SJSA1 (cell line): ENCODE results near the gene OAT. TPM values are rescaled to one million over a fixed set of nuclear protein-coding genes. Genes with fewer than 3 reads are reported as not detected.
"Not testable (repeated sequence)": the region's sequence is repeated elsewhere in the genome, so short reads cannot be mapped to it uniquely, and the experiment has no call there.

Experiments
- DNase-seq, 2 experiments: peaks; one replicate each; pipeline ENCODE4 v3.0.0-alpha.2; 2015 to 2020; ENCODE audit warnings: low spot score in 2 of 2, low read depth in 1 of 2
- H3K27ac ChIP-seq: fragments of 250-450 bp; sonication (Bioruptor Pico); 2 replicates; pipeline ENCODE4 v1.5.1; 2020; ENCODE audit warnings: mild to moderate bottlenecking, moderate library complexity
- H3K27me3 ChIP-seq: fragments of 250-450 bp; sonication (Bioruptor Pico); replicated peaks from 2 replicates; pipeline ENCODE4 v1.5.1; 2020; ENCODE audit warnings: mild to moderate bottlenecking, moderate library complexity
- H3K36me3 ChIP-seq: fragments of 250-450 bp; sonication (Bioruptor Pico); 2 replicates; pipeline ENCODE4 v1.5.1; 2020; ENCODE audit warnings: mild to moderate bottlenecking
- H3K4me1 ChIP-seq: fragments of 250-450 bp; sonication (Bioruptor Pico); replicated peaks from 2 replicates; pipeline ENCODE4 v1.6.1; 2021; ENCODE audit warnings: mild to moderate bottlenecking
- H3K4me3 ChIP-seq: fragments of 250-450 bp; sonication (Bioruptor Pico); 2 replicates; pipeline ENCODE4 v1.5.1; 2020; ENCODE audit warnings: mild to moderate bottlenecking
- H3K9me3 ChIP-seq: fragments of 250-450 bp; sonication (Bioruptor Pico); replicated peaks from 2 replicates; pipeline ENCODE4 v1.5.1; 2020; ENCODE audit warnings: mild to moderate bottlenecking
- total RNA-seq: library from RNA; depleted of rRNA; stranded (reverse); fragments of >200 nt; shearing (Covaris generic); gene quantifications from 2 replicates; pipeline ENCODE4 v1.2.3, GENCODE V29; 2014

Gene OAT
- total RNA-seq, 1 experiment from 2014 or later: 112 TPM

GRCh38 chr10:124375353-124375614 lies 43.4 kb downstream of the OAT start:
- H3K27me3 ChIP-seq: peaks cover 7% of the 10 kb centered on the region
- no peaks in the 10 kb centered on the region for H3K9me3 ChIP-seq
- H3K4me3 ChIP-seq: no peak overlapping the region
- H3K4me1 ChIP-seq: no peaks in the 10 kb centered on the region
- H3K36me3 ChIP-seq: no peaks in the 10 kb centered on the region
- DNase-seq: no peak
- H3K27ac ChIP-seq: no peak overlapping the region

- H3K4me1 ChIP-seq: no peaks in the 10 kb centered on the region
- peaks cover 7% of the 10 kb centered on the region for H3K27me3 ChIP-seq
- no peaks in the 10 kb centered on the region for H3K9me3 ChIP-seq
- H3K27ac ChIP-seq: no peak overlapping the region
- DNase-seq: no peak
- no peak overlapping the region for H3K4me3 ChIP-seq
- H3K36me3 ChIP-seq: no peaks in the 10 kb centered on the region
Observed at GRCh38 chr10:124374535-124375352, 44.0 kb downstream of the OAT start.

GRCh38 chr10:124372899-124373298 lies 45.8 kb downstream of the OAT start:
- Histone ChIP-seq H3K36me3 (no peaks in the 10 kb centered on the region), H3K9me3 (no peaks in the 10 kb centered on the region), H3K4me1 (no peaks in the 10 kb centered on the region), H3K27me3 (peaks cover 7% of the 10 kb centered on the region), H3K27ac (no peak overlapping the region), H3K4me3 (no peak overlapping the region)
- no peak for DNase-seq

- DNase-seq: no peak
- Histone ChIP-seq H3K36me3 (no peaks in the 10 kb centered on the region), H3K27me3 (peaks cover 7% of the 10 kb centered on the region), H3K4me1 (no peaks in the 10 kb centered on the region), H3K27ac (no peak overlapping the region), H3K4me3 (no peak overlapping the region), H3K9me3 (no peaks in the 10 kb centered on the region)
Observed at GRCh38 chr10:124370426-124370825, 48.3 kb downstream of the OAT start.

- H3K4me1 ChIP-seq: no peaks in the 10 kb centered on the region
- H3K9me3 ChIP-seq: no peaks in the 10 kb centered on the region
- no peak overlapping the region for H3K4me3 ChIP-seq
- no peak for DNase-seq
- peaks cover 7% of the 10 kb centered on the region for H3K27me3 ChIP-seq
- no peak overlapping the region for H3K27ac ChIP-seq
- H3K36me3 ChIP-seq: no peaks in the 10 kb centered on the region
Observed at GRCh38 chr10:124369986-124370385, 48.7 kb downstream of the OAT start.

GRCh38 chr10:124369533-124369932 lies 49.2 kb downstream of the OAT start:
- H3K27ac ChIP-seq, H3K4me3 ChIP-seq, H3K9me3 ChIP-seq, H3K4me1 ChIP-seq, H3K36me3 ChIP-seq, H3K27me3 ChIP-seq, DNase-seq: not testable (repeated sequence)

GRCh38 chr10:124369066-124369465 lies 49.7 kb downstream of the OAT start:
- H3K27me3 ChIP-seq: peaks cover under 1% of the 10 kb centered on the region; the same call in 1 of the 2 replicates
- no peak overlapping the region for H3K27ac ChIP-seq
- H3K36me3 ChIP-seq: no peaks in the 10 kb centered on the region
- H3K4me1 ChIP-seq: no peaks in the 10 kb centered on the region
- no peak overlapping the region for H3K4me3 ChIP-seq
- no peaks in the 10 kb centered on the region for H3K9me3 ChIP-seq
- no peak for DNase-seq

- H3K4me3 ChIP-seq: no peak overlapping the region
- no peaks in the 10 kb centered on the region for H3K9me3 ChIP-seq
- H3K27me3 ChIP-seq: no peaks in the 10 kb centered on the region
- H3K27ac ChIP-seq: no peak overlapping the region
- H3K36me3 ChIP-seq: no peaks in the 10 kb centered on the region
- DNase-seq: no peak
- H3K4me1 ChIP-seq: no peaks in the 10 kb centered on the region
Observed at GRCh38 chr10:124367936-124368335, 50.8 kb downstream of the OAT start.

GRCh38 chr10:124367414-124367813 lies 51.3 kb downstream of the OAT start:
- H3K4me1 ChIP-seq: no peaks in the 10 kb centered on the region
- no peaks in the 10 kb centered on the region for H3K9me3 ChIP-seq
- H3K27me3 ChIP-seq: no peaks in the 10 kb centered on the region
- H3K36me3 ChIP-seq: no peaks in the 10 kb centered on the region
- H3K27ac ChIP-seq: no peak overlapping the region
- DNase-seq: no peak
- H3K4me3 ChIP-seq: no peak overlapping the region

- no peak for DNase-seq
- Histone ChIP-seq H3K4me1 (no peaks in the 10 kb centered on the region), H3K4me3 (no peak overlapping the region), H3K9me3 (no peaks in the 10 kb centered on the region), H3K36me3 (no peaks in the 10 kb centered on the region), H3K27me3 (no peaks in the 10 kb centered on the region), H3K27ac (no peak overlapping the region)
Observed at GRCh38 chr10:124366825-124367224, 51.9 kb downstream of the OAT start.

- DNase-seq: no peak
- no peak overlapping the region for H3K27ac ChIP-seq
- no peak overlapping the region for H3K4me3 ChIP-seq
- H3K36me3 ChIP-seq: no peaks in the 10 kb centered on the region
- no peaks in the 10 kb centered on the region for H3K9me3 ChIP-seq
- H3K4me1 ChIP-seq: no peaks in the 10 kb centered on the region
- H3K27me3 ChIP-seq: no peaks in the 10 kb centered on the region
Observed at GRCh38 chr10:124366343-124366742, 52.4 kb downstream of the OAT start.

- H3K27ac ChIP-seq: no peak overlapping the region
- H3K9me3 ChIP-seq: 0 out of 2 replicates have a peak, but pooled peaks cover under 1% of the 10 kb centered on the region
- no peak for DNase-seq
- H3K4me1 ChIP-seq: no peaks in the 10 kb centered on the region
- H3K4me3 ChIP-seq: no peak overlapping the region
- H3K27me3 ChIP-seq: no peaks in the 10 kb centered on the region
- no peaks in the 10 kb centered on the region for H3K36me3 ChIP-seq
Observed at GRCh38 chr10:124364674-124365073, 54.0 kb downstream of the OAT start.

- no peak for DNase-seq
Observed at GRCh38 chr10:124362568-124362967, 56.2 kb downstream of the OAT start.

GRCh38 chr10:124359336-124359832 lies 59.3 kb downstream of the OAT start:
- Histone ChIP-seq H3K9me3 (0 out of 2 replicates have a peak, but pooled peaks cover 3% of the 10 kb centered on the region), H3K27me3 (no peaks in the 10 kb centered on the region), H3K4me3 (no peak overlapping the region), H3K36me3 (no peaks in the 10 kb centered on the region), H3K4me1 (0 out of 2 replicates have a peak, but pooled peaks cover 5% of the 10 kb centered on the region), H3K27ac (no peak overlapping the region)
- DNase-seq: no peak

More at GRCh38 chr10:124362568-124362967, 56.2 kb downstream of the OAT start:
- 0 out of 2 replicates have a peak, but pooled peaks cover 3% of the 10 kb centered on the region for H3K9me3 ChIP-seq
- H3K4me1 ChIP-seq: no peaks in the 10 kb centered on the region
- no peaks in the 10 kb centered on the region for H3K36me3 ChIP-seq
- H3K27ac ChIP-seq: no peak overlapping the region
- no peak overlapping the region for H3K4me3 ChIP-seq
- H3K27me3 ChIP-seq: no peaks in the 10 kb centered on the region

GRCh38 chr10:124357561-124357885 lies 61.2 kb downstream of the OAT start:
- Histone ChIP-seq H3K27ac (no peak overlapping the region), H3K4me1 (0 out of 2 replicates have a peak, but pooled peaks cover 5% of the 10 kb centered on the region), H3K27me3 (no peaks in the 10 kb centered on the region), H3K9me3 (0 out of 2 replicates have a peak, but pooled peaks cover 3% of the 10 kb centered on the region), H3K4me3 (no peak overlapping the region), H3K36me3 (no peaks in the 10 kb centered on the region)
- DNase-seq: no peak
